Myocyte (in vitro differentiated cells): ENCODE results near the gene SCART1. TPM values are rescaled to one million over a fixed set of nuclear protein-coding genes. Genes with fewer than 3 reads are reported as not detected.
"Not testable (repeated sequence)": the region's sequence is repeated elsewhere in the genome, so short reads cannot be mapped to it uniquely, and the experiment has no call there.

Experiments used
- DNase-seq: peaks from one replicate; pipeline ENCODE4 v3.0.0-alpha.2; 2012; ENCODE audit warnings: low read depth
- total RNA-seq: library from RNA; depleted of rRNA; stranded (reverse); fragments of >200 nt; gene quantifications from 2 replicates; pipeline ENCODE4 v1.2.3, GENCODE V29; 2014

SCART1 gene
- total RNA-seq, 1 donor from 2014 or later: 0.83 TPM

DNA sequence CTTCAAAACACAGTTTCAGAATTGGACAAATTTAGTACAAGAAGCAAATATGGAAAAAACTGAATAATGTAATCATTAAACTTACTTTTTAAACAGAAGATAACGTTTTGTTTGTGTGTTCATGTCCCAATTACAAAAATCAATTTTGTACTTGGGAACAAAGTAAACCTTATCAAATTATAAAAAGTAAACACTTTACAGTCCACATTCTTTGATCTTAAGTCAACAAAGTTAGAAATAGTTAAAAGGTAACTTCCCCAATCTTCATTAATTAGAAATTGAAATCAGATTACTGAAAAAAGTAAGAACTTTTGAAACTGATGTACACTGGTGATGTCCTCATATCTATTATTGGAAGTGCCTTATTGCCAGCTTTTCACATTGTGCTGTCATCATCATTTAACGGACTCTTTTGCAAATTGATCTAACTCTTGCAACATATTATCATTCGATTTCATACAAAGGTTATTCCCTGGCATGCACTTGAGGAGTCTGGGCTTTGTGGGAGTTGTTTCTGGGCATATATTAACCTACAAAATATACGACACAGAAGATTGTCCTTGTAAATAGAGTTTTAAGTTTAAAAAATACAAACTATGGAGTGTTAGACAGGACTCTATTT, 58.3 kb downstream of the SCART1 start:
- DNase-seq: no peak

DNA sequence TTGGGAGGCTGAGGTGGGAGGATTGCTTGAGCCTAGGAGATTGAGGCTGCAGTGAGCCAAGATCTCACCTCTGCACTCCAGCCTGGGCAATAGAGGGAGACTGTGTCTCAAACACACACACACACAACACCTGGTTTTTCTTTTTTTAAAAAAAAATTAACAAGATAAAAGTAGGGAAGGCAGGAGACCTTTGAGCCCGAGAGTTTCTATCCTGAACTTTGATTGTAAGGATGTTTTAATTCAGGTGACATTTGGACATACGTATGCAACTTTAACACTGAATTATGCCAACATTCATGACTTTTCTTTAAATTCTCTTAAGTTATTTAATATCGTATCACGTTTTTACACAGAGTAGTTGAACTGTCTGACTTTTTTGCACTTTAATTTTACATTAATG, 61.7 kb downstream of the SCART1 start:
- DNase-seq: no peak

DNA sequence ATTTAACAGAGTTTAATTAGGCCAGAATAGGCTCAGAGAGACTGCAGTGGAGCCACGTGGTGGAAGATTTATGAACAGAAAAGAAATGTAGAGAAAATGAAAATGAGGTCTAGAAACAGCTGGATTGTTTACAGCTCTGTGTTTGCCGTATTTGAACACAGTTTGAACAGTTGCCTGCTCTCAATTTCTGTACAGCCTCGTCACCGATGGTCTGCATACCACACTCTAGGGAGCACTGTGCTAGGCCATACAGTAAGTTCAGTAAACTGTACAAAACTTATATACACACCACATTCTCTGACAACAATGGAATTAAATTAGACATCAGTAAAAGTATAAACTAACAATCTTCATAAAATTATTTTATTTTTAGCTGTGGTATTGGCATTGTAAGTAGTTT, 62.3 kb downstream of the SCART1 start:
- DNase-seq: no peak

DNA sequence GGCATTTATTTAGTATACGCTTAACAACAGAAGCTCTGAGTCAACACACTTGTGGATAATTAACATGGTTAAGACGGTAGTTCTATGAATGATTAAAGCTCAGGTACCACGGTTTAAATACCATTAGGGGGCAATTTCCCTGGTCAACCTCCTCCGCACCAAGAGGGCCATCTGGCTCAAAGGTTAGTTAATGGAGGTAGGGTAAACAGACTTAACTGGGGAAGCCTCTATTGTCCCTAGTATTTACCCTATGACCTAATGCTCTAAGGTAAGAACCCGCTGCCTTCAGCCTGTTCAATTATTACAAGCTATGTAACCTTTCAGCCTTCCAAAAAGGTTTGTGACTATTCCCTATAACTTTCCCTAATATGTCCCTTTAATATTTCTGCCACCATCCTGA, 64.8 kb downstream of the SCART1 start:
- not testable (repeated sequence) for DNase-seq

Other genes with a start within 250 kb of the SCART1 start
- not detected in 2 replicates for gene UTF1, start 223.7 kb upstream of the SCART1 start, total RNA-seq
- gene VENTX, start 216.1 kb upstream of the SCART1 start, total RNA-seq: 0.05 TPM in 1 of 2 replicates, not detected in the other
- 1.5 and 2.0 TPM in 2 replicates for gene ADAM8, start 177.1 kb upstream of the SCART1 start, total RNA-seq
- 66.3 and 71.5 TPM in 2 replicates for gene TUBGCP2, start 145.1 kb upstream of the SCART1 start, total RNA-seq
- 25.3 and 25.8 TPM in 2 replicates for gene ZNF511, start 145.0 kb upstream of the SCART1 start, total RNA-seq
- gene CALY, start 117.0 kb upstream of the SCART1 start, total RNA-seq: 0.16 TPM in 1 of 2 replicates, not detected in the other
- gene PRAP1, start 106.6 kb upstream of the SCART1 start, total RNA-seq: not detected in 2 replicates
- 8.2 and 9.8 TPM in 2 replicates for gene FUOM, start 95.9 kb upstream of the SCART1 start, total RNA-seq
- gene ECHS1, start 80.6 kb upstream of the SCART1 start, total RNA-seq: 324 and 382 TPM in 2 replicates
- gene PAOX, start 74.7 kb upstream of the SCART1 start, total RNA-seq: 4.2 and 5.9 TPM in 2 replicates
- 24.8 and 27.2 TPM in 2 replicates for gene MTG1, start 59.8 kb upstream of the SCART1 start, total RNA-seq
- gene SPRN, start 29.3 kb upstream of the SCART1 start, total RNA-seq: 0.05 and 0.08 TPM in 2 replicates
- 0.45 and 1.1 TPM in 2 replicates for gene CYP2E1, start 73.4 kb downstream of the SCART1 start, total RNA-seq
- gene SYCE1, start 111.6 kb downstream of the SCART1 start, total RNA-seq: not detected in 2 replicates
- gene FRG2B, start 172.8 kb downstream of the SCART1 start, total RNA-seq: not detected in 2 replicates